Loucy (cell line): ENCODE data around the gene SECTM1.

Experiments used
- CTCF ChIP-seq: fragments of 200-600 bp; sonication (generic); conservative IDR thresholded peaks from 2 replicates; pipeline ENCODE4 v1.5.1; 2014; ENCODE audit warnings: mild to moderate bottlenecking, antibody characterized with exemption, low read length
- EZH2phosphoT487 ChIP-seq: fragments of 200-600 bp; IDR thresholded peaks from 2 replicates; pipeline ENCODE4 v1.6.1; 2018; ENCODE audit warnings: antibody characterized with exemption, mild to moderate bottlenecking, moderate library complexity, borderline replicate concordance

GRCh38 chr17:82378741-82379021 lies 45.1 kb upstream of the SECTM1 start:
- TF ChIP-seq CTCF (no peak), EZH2phosphoT487 (no peak)
